NCI-H2107 (cell line): Measurements from ENCODE around the gene LEUTX.

Experiments used
- DNase-seq: peaks from one replicate; lab custom pipeline; 2025; lab: John Stamatoyannopoulos, UW

Gene LEUTX

GRCh38 chr19:39824143-39825092 lies 45.8 kb downstream of the LEUTX start:
- DNase-seq = peak; percentile 88

- DNase-seq = no peak
Measured at GRCh38 chr19:39825093-39825463, 46.4 kb downstream of the LEUTX start.

GRCh38 chr19:39825531-39826076 lies 47.0 kb downstream of the LEUTX start:
- DNase-seq = no peak

GRCh38 chr19:39826311-39826945 lies 47.8 kb downstream of the LEUTX start:
- DNase-seq = no peak

GRCh38 chr19:39827216-39827615 lies 48.6 kb downstream of the LEUTX start:
- DNase-seq = no peak

GRCh38 chr19:39828015-39828653 lies 49.5 kb downstream of the LEUTX start:
- no peak for DNase-seq

GRCh38 chr19:39828654-39829032 lies 50.0 kb downstream of the LEUTX start:
- DNase-seq = no peak

- no peak for DNase-seq
Measured at GRCh38 chr19:39829702-39830275, 51.1 kb downstream of the LEUTX start.

GRCh38 chr19:39830406-39830805 lies 51.8 kb downstream of the LEUTX start:
- DNase-seq = no peak

GRCh38 chr19:39830847-39831246 lies 52.2 kb downstream of the LEUTX start:
- DNase-seq = no peak

- DNase-seq = no peak
Measured at GRCh38 chr19:39831679-39832078, 53.0 kb downstream of the LEUTX start.

GRCh38 chr19:39832341-39833083 lies 53.9 kb downstream of the LEUTX start:
- no peak for DNase-seq

GRCh38 chr19:39833160-39833463 lies 54.5 kb downstream of the LEUTX start:
- no peak for DNase-seq

- peak; percentile 97 for DNase-seq
Measured at GRCh38 chr19:39833464-39834286, 55.0 kb downstream of the LEUTX start, which contains the start of gene DYRK1B. TSS of gene DYRK1B (minus strand) at chr19:39834162. CDS start at chr19:39831867, 2,295 bp downstream.

- DNase-seq = no peak
Measured at GRCh38 chr19:39834287-39834841, 55.7 kb downstream of the LEUTX start.
